ENCODE results near the gene USP19. TPM values are rescaled to one million over a fixed set of nuclear protein-coding genes. Genes with fewer than 3 reads are reported as not detected.
A peak's percentile ranks its signal among the peaks of the same experiment; 100 is the strongest.

USP19 gene
- total and polyA plus RNA-seq, 2 of the 4 experiments (the other 2 are of a cell fraction) = 24.7 to 39.7 TPM

DNA sequence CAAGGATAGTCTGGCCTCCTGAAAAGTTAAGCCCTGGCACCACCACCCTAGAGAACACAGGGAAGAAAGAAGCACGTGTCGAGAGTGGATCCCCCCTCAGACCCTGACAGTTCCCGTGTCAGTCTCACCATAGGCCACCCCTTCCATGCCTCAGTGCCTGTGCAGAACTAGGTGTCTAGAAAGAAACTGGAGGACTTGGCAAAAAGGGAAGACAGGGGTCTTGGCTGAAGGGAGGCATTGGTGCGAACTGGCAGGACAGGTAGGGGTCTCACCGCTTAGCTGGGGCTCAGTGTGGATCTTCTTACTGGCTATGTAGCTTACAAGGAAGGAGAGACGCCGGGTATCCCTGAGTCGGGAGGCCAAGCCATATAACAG lies 16.6 kb downstream of the USP19 start:
- Histone ChIP-seq H3K18ac (ENCODE audit: low read depth, low read length) (no peak overlapping the region; the same call in 1 of the 2 replicates), H3K27me3 (ENCODE audit: control insufficient read depth, insufficient read depth, low read length) (no peaks in the 10 kb centered on the region), H3K27ac (ENCODE audit: insufficient read depth, low read length) (peak overlapping the region; percentile 93), H3K56ac (ENCODE audit: extremely low read depth, insufficient read depth, low read length) (peak overlapping the region; percentile 77; the same call in 1 of the 2 replicates), H3K23ac (ENCODE audit: low read depth, low read length) (peak overlapping the region; percentile 98), H2BK120ac (ENCODE audit: low read depth, low read length) (peak overlapping the region; percentile 67; the same call in 1 of the 2 replicates), H3K4ac (ENCODE audit: low read depth, low read length) (peak overlapping the region; percentile 95), H3K9me1 (ENCODE audit: insufficient read depth, low read length) (peaks cover 16% of the 10 kb centered on the region), H3K36me3 (ENCODE audit: control insufficient read depth, insufficient read depth, low read length) (peaks cover 48% of the 10 kb centered on the region), H2BK20ac (ENCODE audit: low read depth, low read length) (no peak overlapping the region), H2BK15ac (ENCODE audit: low read depth, low read length) (no peak overlapping the region), H2AK9ac (replicated peaks; ENCODE audit: low read depth, low read length, poor library complexity) (peak overlapping the region; percentile 94), H3K4me1 (ENCODE audit: control insufficient read depth, insufficient read depth, low read length) (peaks cover 9% of the 10 kb centered on the region), H2BK5ac (ENCODE audit: low read depth, low read length, poor library complexity, severe bottlenecking) (peak overlapping the region; percentile 90), H4K91ac (ENCODE audit: insufficient read depth, low read depth, low read length) (peak overlapping the region; percentile 89), H4K20me1 (ENCODE audit: insufficient read depth, low read length) (no peaks in the 10 kb centered on the region), H3K4me3 (ENCODE audit: insufficient read depth, low read depth, low read length) (peak overlapping the region; percentile 91), H3K79me1 (ENCODE audit: low read depth in 1 of 2, low read length in 2 of 2) (peaks cover 41 to 43% of the 10 kb centered on the region in 2 experiments), H3K4me2 (ENCODE audit: low read depth, low read length) (peak overlapping the region; percentile 99), H4K8ac (ENCODE audit: low read depth in 2 of 2, low read length in 2 of 2) (peak overlapping the region; percentile 64 to 97), H4K5ac (ENCODE audit: low read depth, low read length) (peak overlapping the region; percentile 93), H3K9me3 (ENCODE audit: control insufficient read depth, insufficient read depth, low read length) (no peaks in the 10 kb centered on the region), H2AK5ac (ENCODE audit: low read depth, low read length) (peak overlapping the region; percentile 98), H2AFZ (replicated peaks; ENCODE audit: low read length, poor library complexity) (peak overlapping the region; percentile 98), H3K14ac (replicated peaks; ENCODE audit: low read depth, low read length) (peak overlapping the region; percentile 99), H3K9ac (ENCODE audit: low read depth, low read length) (peak overlapping the region; percentile 97)
- intact Hi-C loops (cut with micrococcal nuclease) (no loop called here), in situ Hi-C loops (cut with MboI; ENCODE audit: low sequenced_read_pairs) (no loop called here), dilution Hi-C loops (cut with HindIII; ENCODE audit: low sequenced_read_pairs, unreplicated experiment) (no loop called here)
- POLR2A ChIA-PET (ENCODE audit: unreplicated experiment) = no interaction called here
- BruUV-seq (replicated peaks) = no TSS peak
- DNase-seq (no peak), ATAC-seq (ENCODE audit: low read depth) (no peak)
- TF ChIP-seq RFX5 (IDR thresholded peaks at IDR 0.05; ENCODE audit: low read depth, low read length) (no peak), MAFK (IDR thresholded peaks at IDR 0.05; ENCODE audit: low read depth, low read length) (no peak), RCOR1 (IDR thresholded peaks at IDR 0.05; ENCODE audit: insufficient replicate concordance, low read length) (no peak), RAD21 (IDR thresholded peaks at IDR 0.05; ENCODE audit: low read length) (no peak), SMC3 (IDR thresholded peaks at IDR 0.05; ENCODE audit: low read depth, low read length) (no peak), MAZ (IDR thresholded peaks at IDR 0.05; ENCODE audit: borderline replicate concordance, low read depth, low read length) (no peak), MXI1 (IDR thresholded peaks at IDR 0.05; ENCODE audit: borderline replicate concordance, low read depth, low read length) (no peak)
- TF ChIP-seq, protein P1, sequence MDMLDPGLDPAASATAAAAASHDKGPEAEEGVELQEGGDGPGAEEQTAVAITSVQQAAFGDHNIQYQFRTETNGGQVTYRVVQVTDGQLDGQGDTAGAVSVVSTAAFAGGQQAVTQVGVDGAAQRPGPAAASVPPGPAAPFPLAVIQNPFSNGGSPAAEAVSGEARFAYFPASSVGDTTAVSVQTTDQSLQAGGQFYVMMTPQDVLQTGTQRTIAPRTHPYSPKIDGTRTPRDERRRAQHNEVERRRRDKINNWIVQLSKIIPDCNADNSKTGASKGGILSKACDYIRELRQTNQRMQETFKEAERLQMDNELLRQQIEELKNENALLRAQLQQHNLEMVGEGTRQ (IDR thresholded peaks at IDR 0.05; ENCODE audit: low read depth, low read length) = no peak
- TF ChIP-seq, protein P2, sequence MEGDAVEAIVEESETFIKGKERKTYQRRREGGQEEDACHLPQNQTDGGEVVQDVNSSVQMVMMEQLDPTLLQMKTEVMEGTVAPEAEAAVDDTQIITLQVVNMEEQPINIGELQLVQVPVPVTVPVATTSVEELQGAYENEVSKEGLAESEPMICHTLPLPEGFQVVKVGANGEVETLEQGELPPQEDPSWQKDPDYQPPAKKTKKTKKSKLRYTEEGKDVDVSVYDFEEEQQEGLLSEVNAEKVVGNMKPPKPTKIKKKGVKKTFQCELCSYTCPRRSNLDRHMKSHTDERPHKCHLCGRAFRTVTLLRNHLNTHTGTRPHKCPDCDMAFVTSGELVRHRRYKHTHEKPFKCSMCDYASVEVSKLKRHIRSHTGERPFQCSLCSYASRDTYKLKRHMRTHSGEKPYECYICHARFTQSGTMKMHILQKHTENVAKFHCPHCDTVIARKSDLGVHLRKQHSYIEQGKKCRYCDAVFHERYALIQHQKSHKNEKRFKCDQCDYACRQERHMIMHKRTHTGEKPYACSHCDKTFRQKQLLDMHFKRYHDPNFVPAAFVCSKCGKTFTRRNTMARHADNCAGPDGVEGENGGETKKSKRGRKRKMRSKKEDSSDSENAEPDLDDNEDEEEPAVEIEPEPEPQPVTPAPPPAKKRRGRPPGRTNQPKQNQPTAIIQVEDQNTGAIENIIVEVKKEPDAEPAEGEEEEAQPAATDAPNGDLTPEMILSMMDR (conservative IDR thresholded peaks at IDR 0.05; ENCODE audit: low read depth, low read length) = no peak
- WGBS, 2 experiments (ENCODE audit: extremely low coverage in 2 of 2, insufficient read length in 1 of 2) = 0% methylated on average over 1 of the region's 8 CpGs; no CpG with 5 or more reads in 1 of the 2 experiments
- CTCF ChIA-PET = interaction anchor here (1.2 kb wide), 1 partner anchor 9 kb away, joined by 5 read pairs; the partner anchor contains the start of gene QRICH1

All from IMR-90 (cell line).